BLaER1 (cell line): Measurements from ENCODE around the gene VPS13C.

ENCODE experiments used
- H3K27ac ChIP-seq: shearing (Covaris generic); formaldehyde crosslinking; 2 replicates; pipeline ENCODE4 v1.8.1; 2022
- H3K27me3 ChIP-seq: shearing (Covaris generic); formaldehyde crosslinking; 2 replicates; pipeline ENCODE4 v1.8.1; 2022
- H3K36me3 ChIP-seq: shearing (Covaris generic); formaldehyde crosslinking; 2 replicates; pipeline ENCODE4 v1.8.1; 2022
- H3K4me1 ChIP-seq: shearing (Covaris generic); formaldehyde crosslinking; 2 replicates; pipeline ENCODE4 v1.8.1; 2022
- H3K4me2 ChIP-seq: shearing (Covaris generic); formaldehyde crosslinking; 2 replicates; pipeline ENCODE4 v1.8.1; 2022
- H3K4me3 ChIP-seq: shearing (Covaris generic); formaldehyde crosslinking; 2 replicates; pipeline ENCODE4 v1.8.1; 2022
- H3K9ac ChIP-seq: shearing (Covaris generic); formaldehyde crosslinking; 2 replicates; pipeline ENCODE4 v1.8.1; 2022
- H3K9me3 ChIP-seq: shearing (Covaris generic); formaldehyde crosslinking; 2 replicates; pipeline ENCODE4 v1.8.1; 2022
- H4K20me1 ChIP-seq: shearing (Covaris generic); formaldehyde crosslinking; 2 replicates; pipeline ENCODE4 v1.8.1; 2022
- Cebpa-rat ChIP-seq: shearing (Covaris generic); IDR thresholded peaks from 2 replicates; pipeline ENCODE4 v1.8.1; 2022

Gene VPS13C

DNA sequence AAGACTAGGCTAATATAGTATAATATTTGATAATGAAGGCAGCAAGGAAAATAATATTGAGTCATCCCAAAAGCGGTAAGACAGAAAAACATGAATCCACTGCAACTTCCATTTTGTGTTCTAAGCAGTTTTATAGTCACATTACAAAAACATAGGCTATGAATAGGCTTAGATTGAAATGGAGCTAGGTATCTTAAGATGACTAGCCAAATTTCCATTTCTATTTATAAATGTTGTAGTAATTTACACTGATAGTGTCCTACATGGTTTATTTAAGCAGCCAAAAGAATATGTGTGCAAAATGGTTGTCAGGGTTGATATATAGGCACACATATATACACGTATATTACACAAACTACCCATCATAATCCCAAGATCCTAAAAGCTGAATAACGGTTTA is 82.0 kb downstream of the VPS13C start:
- Histone ChIP-seq H3K4me2 (no peak overlapping the region), H4K20me1 (no peaks in the 10 kb centered on the region), H3K27ac (no peak overlapping the region), H3K4me3 (no peak overlapping the region), H3K9ac (no peak overlapping the region), H3K27me3 (no peaks in the 10 kb centered on the region), H3K9me3 (no peaks in the 10 kb centered on the region), H3K4me1 (no peaks in the 10 kb centered on the region), H3K36me3 (peaks cover 52% of the 10 kb centered on the region)
- no peak for TF ChIP-seq Cebpa-rat

DNA sequence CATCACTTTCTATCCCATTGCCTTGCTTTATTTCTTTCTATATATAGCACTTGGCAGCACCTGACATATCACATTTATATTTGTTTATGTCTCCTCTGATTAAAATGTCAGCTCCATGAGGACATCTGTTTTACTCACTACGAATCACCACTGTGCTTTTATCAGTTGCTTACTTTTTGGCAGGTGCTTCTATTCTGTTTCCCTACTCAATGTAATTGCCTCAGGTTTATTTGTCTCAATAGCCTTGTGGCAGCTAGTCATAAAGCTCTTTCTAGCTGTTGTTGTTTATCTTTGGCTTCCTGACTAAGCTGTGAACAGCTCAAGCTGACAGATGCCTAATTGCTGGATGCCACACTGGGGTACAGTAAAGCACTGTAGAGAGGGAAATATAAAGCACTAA is 85.5 kb downstream of the VPS13C start:
- H3K9me3 ChIP-seq = no peaks in the 10 kb centered on the region
- no peak overlapping the region for H3K27ac ChIP-seq
- peaks cover 53% of the 10 kb centered on the region for H3K36me3 ChIP-seq

DNA sequence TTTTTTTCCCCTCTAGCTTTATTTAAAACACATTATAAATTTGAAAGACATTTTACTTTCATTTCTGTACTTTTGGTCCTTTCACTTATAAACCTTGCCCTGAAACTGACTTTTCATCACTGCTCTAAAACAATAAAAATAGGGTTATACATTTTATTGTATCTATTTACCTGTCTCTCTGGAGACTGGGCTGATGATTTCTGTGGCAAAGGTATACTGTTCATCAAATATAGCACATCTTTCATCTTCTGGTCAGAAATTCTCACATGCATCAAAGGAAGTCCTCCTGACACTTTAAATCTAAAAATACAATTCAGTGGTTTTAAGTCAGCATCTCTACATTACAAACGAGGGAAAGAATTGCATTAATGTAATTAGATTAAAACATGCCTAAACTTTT is 86.1 kb downstream of the VPS13C start:
- TF ChIP-seq Cebpa-rat = no peak
- H3K9ac ChIP-seq = no peak overlapping the region
- no peak overlapping the region for H3K27ac ChIP-seq
- H4K20me1 ChIP-seq = no peaks in the 10 kb centered on the region
- no peaks in the 10 kb centered on the region for H3K4me1 ChIP-seq
- H3K4me2 ChIP-seq = no peak overlapping the region
- H3K9me3 ChIP-seq = no peaks in the 10 kb centered on the region
- peaks cover 48% of the 10 kb centered on the region for H3K36me3 ChIP-seq
- no peaks in the 10 kb centered on the region for H3K27me3 ChIP-seq
- no peak overlapping the region for H3K4me3 ChIP-seq

More for the DNA sequence above, 85.5 kb downstream of the VPS13C start:
- H3K27me3 ChIP-seq = no peaks in the 10 kb centered on the region
- TF ChIP-seq Cebpa-rat = no peak
- H4K20me1 ChIP-seq = no peaks in the 10 kb centered on the region
- no peak overlapping the region for H3K4me2 ChIP-seq
- no peak overlapping the region for H3K4me3 ChIP-seq
- no peaks in the 10 kb centered on the region for H3K4me1 ChIP-seq
- no peak overlapping the region for H3K9ac ChIP-seq

DNA sequence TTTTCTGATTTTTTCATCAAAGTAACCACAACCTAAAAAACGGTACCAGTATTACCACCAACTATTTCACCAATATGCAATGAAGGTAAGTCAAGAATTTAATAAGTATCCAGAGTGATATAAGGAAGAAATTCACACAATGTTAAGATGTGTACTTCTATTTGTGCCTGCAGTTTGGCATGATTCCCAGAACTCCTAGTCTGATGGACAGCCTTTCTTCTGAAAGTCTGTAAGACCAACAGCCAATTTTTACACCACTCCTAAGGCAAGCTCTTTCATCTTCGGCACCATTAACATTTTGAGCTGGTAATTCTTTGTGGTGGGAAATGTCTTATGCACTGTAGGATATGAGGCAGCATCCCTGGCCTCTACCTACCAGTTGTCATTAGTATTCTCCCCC is 108.3 kb downstream of the VPS13C start:
- Histone ChIP-seq H3K27ac (no peak overlapping the region), H4K20me1 (no peaks in the 10 kb centered on the region), H3K4me3 (no peak overlapping the region), H3K36me3 (peaks cover 60% of the 10 kb centered on the region), H3K4me1 (no peaks in the 10 kb centered on the region), H3K9ac (no peak overlapping the region), H3K27me3 (no peaks in the 10 kb centered on the region), H3K4me2 (no peak overlapping the region), H3K9me3 (no peaks in the 10 kb centered on the region)
- no peak for TF ChIP-seq Cebpa-rat

DNA sequence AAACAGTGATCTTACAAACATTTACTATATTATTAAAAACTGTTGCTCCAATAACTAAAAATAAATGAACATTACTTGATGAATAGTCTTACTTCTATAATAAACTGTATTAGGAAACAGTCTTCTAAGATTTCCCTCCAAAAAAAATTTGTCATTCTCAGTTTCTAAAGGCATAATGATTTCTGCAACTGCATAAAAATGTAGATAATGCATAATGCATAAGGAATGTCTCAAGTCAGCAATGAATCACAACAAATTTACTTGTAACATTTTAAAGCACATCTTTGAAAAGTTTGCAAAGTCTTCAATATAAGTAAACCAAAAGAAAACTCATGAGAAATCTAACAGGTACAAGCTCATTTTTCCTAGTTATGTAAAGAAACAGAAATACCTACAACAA is 113.5 kb downstream of the VPS13C start:
- no peak for TF ChIP-seq Cebpa-rat
- no peak overlapping the region for H3K9ac ChIP-seq
- H3K4me3 ChIP-seq = no peak overlapping the region

DNA sequence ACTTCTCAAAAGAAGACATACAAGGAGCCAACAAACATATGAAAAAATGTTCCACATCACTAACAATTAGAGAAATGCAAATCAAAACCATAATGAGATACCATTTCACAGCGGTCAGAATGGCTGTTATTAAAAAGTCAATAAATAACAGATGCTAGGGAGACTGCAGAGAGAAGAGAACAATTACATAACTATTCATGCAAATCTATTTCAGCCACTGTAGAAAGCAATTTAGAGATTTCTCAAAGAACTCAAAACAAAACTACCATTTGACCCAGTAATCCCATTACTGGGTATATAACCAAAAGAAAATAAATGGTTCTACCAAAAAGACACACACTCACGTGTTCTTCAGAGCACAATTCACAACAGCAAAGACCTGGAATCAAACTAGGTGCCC is 116.3 kb downstream of the VPS13C start:
- Histone ChIP-seq H4K20me1 (no peaks in the 10 kb centered on the region), H3K27me3 (no peaks in the 10 kb centered on the region), H3K4me1 (no peaks in the 10 kb centered on the region), H3K27ac (no peak overlapping the region), H3K36me3 (peaks cover 65% of the 10 kb centered on the region), H3K4me3 (no peak overlapping the region), H3K9me3 (peaks cover 20% of the 10 kb centered on the region), H3K9ac (no peak overlapping the region), H3K4me2 (no peak overlapping the region)
- TF ChIP-seq Cebpa-rat = no peak

More for the DNA sequence above, 113.5 kb downstream of the VPS13C start:
- no peaks in the 10 kb centered on the region for H3K4me1 ChIP-seq
- peaks cover 54% of the 10 kb centered on the region for H3K36me3 ChIP-seq
- no peaks in the 10 kb centered on the region for H3K27me3 ChIP-seq
- H3K27ac ChIP-seq = no peak overlapping the region
- no peaks in the 10 kb centered on the region for H4K20me1 ChIP-seq
- H3K4me2 ChIP-seq = no peak overlapping the region
- H3K9me3 ChIP-seq = peaks cover 20% of the 10 kb centered on the region

DNA sequence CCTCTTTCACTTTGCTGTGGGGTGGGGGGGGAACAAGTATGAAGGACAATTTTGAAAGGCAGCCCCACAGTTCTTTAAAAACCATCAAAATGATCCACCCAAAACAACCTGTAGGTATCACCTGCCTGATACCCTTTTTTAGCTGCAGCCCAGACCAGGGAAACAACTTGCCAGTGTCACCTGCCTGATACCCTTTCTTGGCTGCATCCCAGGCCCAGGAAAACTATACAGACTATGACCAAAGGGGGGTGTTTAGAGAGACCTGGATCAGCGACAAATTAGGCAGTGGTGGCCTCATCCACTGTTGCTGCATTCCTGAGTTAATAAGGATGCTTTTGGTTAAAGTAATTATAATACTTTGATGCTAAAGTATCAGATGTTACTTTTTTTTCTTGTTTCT is 122.0 kb downstream of the VPS13C start:
- no peak for TF ChIP-seq Cebpa-rat
- no peaks in the 10 kb centered on the region for H3K4me1 ChIP-seq
- H3K9me3 ChIP-seq = peaks cover 1% of the 10 kb centered on the region; the same call in 1 of the 2 replicates
- no peak overlapping the region for H3K4me2 ChIP-seq
- no peak overlapping the region for H3K27ac ChIP-seq
- peaks cover 67% of the 10 kb centered on the region for H3K36me3 ChIP-seq
- H3K9ac ChIP-seq = no peak overlapping the region
- H3K4me3 ChIP-seq = no peak overlapping the region
- no peaks in the 10 kb centered on the region for H4K20me1 ChIP-seq
- H3K27me3 ChIP-seq = no peaks in the 10 kb centered on the region

DNA sequence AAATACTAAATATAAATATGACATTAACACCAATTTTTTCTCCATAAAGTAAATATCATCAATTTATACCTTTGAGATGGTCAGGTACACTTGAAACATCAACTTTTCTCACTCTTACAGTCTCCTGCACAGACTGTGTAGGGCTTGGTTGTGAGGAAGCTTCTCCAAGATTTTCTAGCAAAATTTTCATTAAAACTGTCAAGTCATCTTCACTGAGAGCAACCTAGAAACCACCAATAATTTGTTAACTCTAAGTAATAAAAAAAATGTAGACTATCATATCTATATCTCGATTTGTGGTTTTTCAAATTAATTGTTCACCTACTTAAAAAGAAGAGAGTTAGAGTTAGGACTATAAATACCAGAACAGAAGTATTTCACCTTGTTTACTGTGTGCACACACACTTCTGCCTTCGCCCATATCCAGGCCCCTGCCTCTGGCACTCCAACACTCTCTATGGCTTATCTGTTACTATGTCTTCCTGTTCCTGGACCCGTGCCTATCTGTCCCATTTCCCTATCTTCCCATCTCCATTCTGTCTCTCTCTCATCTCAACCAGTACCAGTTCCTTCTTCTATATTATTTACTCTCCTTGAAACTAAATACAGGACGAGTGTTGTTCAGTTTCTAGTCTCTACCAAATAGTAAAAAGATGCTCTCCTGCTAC is 123.6 kb downstream of the VPS13C start:
- Histone ChIP-seq H3K27ac (no peak overlapping the region), H3K4me2 (no peak overlapping the region), H3K4me1 (no peaks in the 10 kb centered on the region), H4K20me1 (no peaks in the 10 kb centered on the region), H3K27me3 (no peaks in the 10 kb centered on the region), H3K36me3 (peaks cover 57% of the 10 kb centered on the region), H3K9me3 (no peaks in the 10 kb centered on the region), H3K9ac (no peak overlapping the region), H3K4me3 (no peak overlapping the region)
- no peak for TF ChIP-seq Cebpa-rat

DNA sequence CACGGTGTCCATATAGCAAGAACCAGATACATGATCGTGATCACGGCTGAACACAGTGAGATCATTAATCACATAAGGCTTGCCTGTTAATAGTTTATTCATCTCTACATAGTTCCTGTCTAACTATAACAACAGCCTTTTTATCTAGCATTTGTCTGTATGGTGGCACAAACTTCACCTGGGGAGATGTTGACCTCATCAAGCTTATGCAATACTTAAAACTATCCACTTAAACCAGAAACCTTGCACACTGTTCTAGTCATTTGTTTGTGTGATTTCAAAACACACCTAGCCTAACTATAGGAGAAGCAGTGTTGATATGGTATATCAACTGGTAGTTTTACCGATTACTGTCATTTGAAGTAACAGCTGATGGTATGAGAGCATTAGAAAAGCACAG is 124.8 kb downstream of the VPS13C start:
- Histone ChIP-seq H3K27ac (no peak overlapping the region), H3K4me3 (no peak overlapping the region), H3K36me3 (peaks cover 52% of the 10 kb centered on the region), H3K4me1 (no peaks in the 10 kb centered on the region), H3K9ac (no peak overlapping the region), H3K4me2 (no peak overlapping the region), H4K20me1 (no peaks in the 10 kb centered on the region), H3K9me3 (no peaks in the 10 kb centered on the region), H3K27me3 (no peaks in the 10 kb centered on the region)
- no peak for TF ChIP-seq Cebpa-rat

DNA sequence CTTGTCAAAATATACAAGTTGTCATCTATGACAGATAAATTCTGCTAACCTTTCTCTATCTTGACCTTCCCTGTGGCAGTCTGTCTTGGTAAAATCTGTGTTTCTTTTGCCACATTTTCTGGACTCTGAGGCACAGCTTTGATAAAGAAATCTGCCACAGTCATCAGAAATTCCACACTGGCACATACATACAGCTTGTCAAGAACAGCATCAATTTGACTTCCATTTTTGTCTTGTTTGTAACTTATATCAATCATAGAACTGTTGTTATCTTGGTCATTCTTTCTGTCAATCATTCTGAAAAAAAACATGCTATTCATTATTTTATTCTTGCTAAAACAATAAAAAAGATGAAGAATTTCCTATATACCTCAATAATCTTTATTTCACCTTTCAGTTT is 130.8 kb downstream of the VPS13C start:
- Histone ChIP-seq H3K27me3 (no peaks in the 10 kb centered on the region), H3K4me2 (no peak overlapping the region), H3K4me1 (no peaks in the 10 kb centered on the region), H3K36me3 (peaks cover 42% of the 10 kb centered on the region), H3K4me3 (no peak overlapping the region), H3K9me3 (no peaks in the 10 kb centered on the region), H3K9ac (no peak overlapping the region), H4K20me1 (no peaks in the 10 kb centered on the region), H3K27ac (no peak overlapping the region)
- no peak for TF ChIP-seq Cebpa-rat

DNA sequence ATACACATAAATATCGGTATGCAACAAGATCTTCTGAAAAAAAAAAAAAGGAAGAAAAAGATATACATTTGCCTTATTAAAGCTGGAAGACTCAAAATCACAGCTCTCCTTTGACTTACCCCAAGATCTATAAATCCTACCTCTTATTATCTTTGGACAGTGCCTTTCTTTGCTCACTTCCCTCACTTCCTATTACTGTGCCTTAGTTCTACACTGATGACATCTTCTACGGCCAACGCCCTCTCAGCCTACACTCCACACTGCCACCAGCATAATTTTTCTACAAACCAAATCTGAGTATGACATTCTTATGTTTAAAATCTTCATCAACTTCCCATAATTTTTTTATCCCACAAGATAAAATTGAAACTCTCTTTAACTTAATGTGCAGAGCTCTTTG is 137.1 kb downstream of the VPS13C start:
- H3K4me1 ChIP-seq = no peaks in the 10 kb centered on the region
- H3K27ac ChIP-seq = no peak overlapping the region
- no peaks in the 10 kb centered on the region for H3K9me3 ChIP-seq
- TF ChIP-seq Cebpa-rat = no peak
- no peak overlapping the region for H3K9ac ChIP-seq
- H3K27me3 ChIP-seq = no peaks in the 10 kb centered on the region
- H4K20me1 ChIP-seq = no peaks in the 10 kb centered on the region
- H3K4me3 ChIP-seq = no peak overlapping the region
- no peak overlapping the region for H3K4me2 ChIP-seq
- H3K36me3 ChIP-seq = peaks cover 56% of the 10 kb centered on the region
